Pancreas (tissue), 10 donors: ENCODE measurements around the gene FNDC3B. TPM values are rescaled to one million over a fixed set of nuclear protein-coding genes. Genes with fewer than 3 reads are reported as not detected.
"Not testable (repeated sequence)": the region's sequence is repeated elsewhere in the genome, so short reads cannot be mapped to it uniquely, and the experiment has no call there.

Experiments
- ATAC-seq, 4 donors: fragments of 200-7000 bp; cut with Tn5 transposase; one replicate each; pipeline versions ENCODE4 v1.8.0 to v1.9.1; 2020; ENCODE audit warnings: mild to moderate bottlenecking in 4 of 4, moderate library complexity in 4 of 4
- DNase-seq, 6 donors: peaks; one replicate each; pipeline ENCODE4 v3.0.0-alpha.2; 2020
- FAIRE-seq: peaks from 2 replicates; lab custom pipeline; 2012; peaks lifted over from hg19 to GRCh38; lab: Jason Lieb, UNC
- H3K27ac ChIP-seq, 4 donors: fragments of 200-600 bp; sonication (generic); 1 replicate in 3 of 4; 2 replicates in 1 of 4; pipeline versions ENCODE4 v1.5.0 to v1.8.0; 2020
- H3K27me3 ChIP-seq, 4 donors: fragments of 200-600 bp; one replicate each; pipeline ENCODE4 v1.8.0; 2021
- H3K36me3 ChIP-seq, 3 donors: fragments of 200-600 bp; sonication (generic) in 1 of 3; one replicate each; pipeline versions ENCODE4 v1.5.0 to v1.8.0; 2020 to 2021
- H3K4me1 ChIP-seq, 3 donors: fragments of 200-600 bp; one replicate each; pipeline ENCODE4 v1.8.0; 2021
- H3K4me3 ChIP-seq, 4 donors: fragments of 200-600 bp; sonication (generic) in 2 of 4; one replicate each; pipeline versions ENCODE4 v1.5.0 to v1.8.0; 2020 to 2021
- H3K9me3 ChIP-seq, 4 donors: fragments of 200-600 bp; one replicate each; pipeline ENCODE4 v1.8.0; 2021
- CTCF ChIP-seq, 4 donors: fragments of 200-600 bp; sonication (generic) in 3 of 4; IDR thresholded peaks; one replicate each; pipeline versions ENCODE4 v1.5.0 to v1.8.0; 2021; ENCODE audit warnings: antibody characterized with exemption in 4 of 4
- WGBS, 2 donors: extraction: QIAGEN DNeasy Blood & Tissue Kit; methylation state at CpG; one replicate each; pipeline ENCODE4 v1.1.7; 2013; 5-methylcytosine and 5-hydroxymethylcytosine counted together
- intact Hi-C, 3 donors: fragments of 100-400 bp; cut with DNase I; formaldehyde crosslinking; loops; one replicate each; pipeline versions ENCODE4 v1.11.1 to v1.14.2; 2022
- polyA plus RNA-seq, 2 donors: library from polyadenylated mRNA; stranded (reverse); fragments of 200-250 nt; gene quantifications; one replicate each; pipeline ENCODE4 v1.2.3, GENCODE V29; 2013
- total RNA-seq, 6 donors: library from RNA; stranded (reverse); fragmentation: NEBNext Ultra II Directional in 4 of 6; extraction: Animal tissue kit (Norgen Biotek cat#: 25700) in 4 of 6; gene quantifications; one replicate each; pipeline versions ENCODE4 v1.2.1 to v1.2.4, GENCODE V29; 2021 to 2023
- donor health status: healthy with polysubstance abuse.
- donor health status: DM: no; HTN: no; CAD: no; lungs with moderate emphysema.
- donor health status: DM: no; HTN: no; CAD: no.
- donor health status: control.
- donor health status: control.
- donor health status: Bipolar disorder and iron deficiency.
- donor health status: DM: yes; HTN: yes; CAD: no.
- donor health status: DM: no; HTN: no; CAD: no.
- donor health status: DM: no; HTN: no; CAD: no.
- donor health status: DM: yes; HTN: yes; CAD: no.

FNDC3B gene
- total RNA-seq (100 to 1,000 TPM in 2 of 6 donors, 10 to 100 TPM in 4; 67.5 to 126 (median 79.0) TPM), polyA plus RNA-seq (10 to 100 TPM in 1 of 2 donors, 1 to 10 TPM in 1; 9.3 to 14.6 TPM)

- peak; percentile 60 for FAIRE-seq
- DNase-seq, result peak; percentile 90 to 95 (median 93)
- peak; percentile 74 to 89 (median 82) for ATAC-seq
- no peak for TF ChIP-seq CTCF (IDR thresholded peaks at IDR 0.05)
- WGBS, 2 donors, result 0 to 1% methylated on average over 59 of the region's 59 CpGs
- Histone ChIP-seq H3K27me3 (no peaks in the 10 kb centered on the region), H3K4me1 (peaks cover 8 to 21% (median 11%) of the 10 kb centered on the region in 3 donors), H3K4me3 (peak within 1 kb of the TSS; percentile 90 to 100 (median 97)), H3K27ac (peak within 1 kb of the TSS; percentile 94 to 100 (median 99)), H3K36me3 (no peaks in the 10 kb centered on the region), H3K9me3 (no peaks in the 10 kb centered on the region)
- intact Hi-C loops, result loop anchor here in 1 of 3 donors (10.0 kb wide), 1 partner anchor 55 kb away; no protein-coding TSS in a partner anchor
Observed at GRCh38 chr3:172039436-172040077, at the start of gene FNDC3B. TSS of gene FNDC3B (plus strand) at chr3:172039578. CDS start at chr3:172112480, 72,902 bp downstream.

DNA sequence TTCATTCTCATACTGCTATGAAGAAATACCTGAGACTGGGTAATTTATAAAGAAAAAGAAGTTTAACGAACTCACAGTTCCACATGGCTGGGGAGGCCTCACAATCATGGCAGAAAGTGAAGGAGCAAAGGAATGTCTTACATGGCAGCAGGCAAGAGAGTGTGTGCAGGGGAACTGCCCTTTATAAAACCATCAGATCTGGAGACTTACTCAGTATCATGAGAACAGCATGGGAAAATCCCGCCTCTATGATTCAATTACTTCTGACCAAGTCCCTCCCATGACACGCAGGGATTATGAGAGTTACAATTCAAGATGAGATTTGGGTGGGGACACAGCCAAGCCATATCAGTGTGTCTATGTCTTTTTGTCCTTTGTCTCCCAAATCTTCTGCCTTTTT, 49.1 kb upstream of the FNDC3B start:
- H3K27ac ChIP-seq, H3K27me3 ChIP-seq, FAIRE-seq, H3K4me1 ChIP-seq, H3K36me3 ChIP-seq, ATAC-seq, H3K4me3 ChIP-seq, intact Hi-C loops, H3K9me3 ChIP-seq, DNase-seq: not testable (repeated sequence)
- 98% methylated on average over 3 of the region's 3 CpGs for WGBS, 2 donors

- H3K4me3 ChIP-seq, result no peak overlapping the region
- no peaks in the 10 kb centered on the region for H3K36me3 ChIP-seq
- intact Hi-C loops, result no loop called here
- no peaks in the 10 kb centered on the region for H3K9me3 ChIP-seq
- DNase-seq, result no peak
- no peak for ATAC-seq
- no peaks in the 10 kb centered on the region for H3K4me1 ChIP-seq
- WGBS, 2 donors, result 71 to 72% methylated on average over 3 of the region's 3 CpGs
- FAIRE-seq, result no peak
- no peaks in the 10 kb centered on the region for H3K27me3 ChIP-seq
- TF ChIP-seq CTCF (IDR thresholded peaks at IDR 0.05), result no peak
- H3K27ac ChIP-seq, result no peak overlapping the region
Observed at GRCh38 chr3:171991166-171991565, 48.2 kb upstream of the FNDC3B start.

GRCh38 chr3:171994646-171995428, 44.5 kb upstream of the FNDC3B start:
- DNase-seq (no peak), FAIRE-seq (no peak), ATAC-seq (no peak)
- 61 to 63% methylated on average over 3 of the region's 3 CpGs for WGBS, 2 donors
- Histone ChIP-seq H3K4me3 (no peak overlapping the region), H3K9me3 (no peaks in the 10 kb centered on the region), H3K4me1 (no peaks in the 10 kb centered on the region), H3K36me3 (no peaks in the 10 kb centered on the region), H3K27me3 (no peaks in the 10 kb centered on the region), H3K27ac (no peak overlapping the region)
- intact Hi-C loops, result no loop called here
- no peak for TF ChIP-seq CTCF (IDR thresholded peaks at IDR 0.05)

DNA sequence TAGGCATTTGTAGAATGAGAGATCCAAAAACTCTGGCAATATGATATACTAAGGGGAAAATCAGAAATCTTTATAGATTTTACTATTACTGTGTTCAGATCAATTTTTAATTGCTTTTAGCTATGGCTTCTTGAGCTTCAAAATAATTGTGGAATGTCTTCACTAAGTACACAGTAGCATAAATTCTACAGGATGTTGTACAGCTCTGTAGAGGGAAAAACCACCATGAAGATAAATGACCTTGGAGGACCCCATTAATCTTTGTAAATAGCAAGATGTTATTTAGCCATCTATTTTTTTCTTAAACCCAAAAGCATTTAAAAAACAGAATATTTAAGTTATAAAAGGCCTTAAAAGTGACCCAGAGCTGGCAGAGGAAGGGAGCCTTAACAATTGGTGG, 43.9 kb upstream of the FNDC3B start:
- no peak for ATAC-seq
- no peaks in the 10 kb centered on the region for H3K27me3 ChIP-seq
- FAIRE-seq, result no peak
- intact Hi-C loops, result no loop called here
- H3K36me3 ChIP-seq, result no peaks in the 10 kb centered on the region
- no peak for DNase-seq
- no peak for TF ChIP-seq CTCF (IDR thresholded peaks at IDR 0.05)
- H3K4me3 ChIP-seq, result no peak overlapping the region
- H3K9me3 ChIP-seq, result no peaks in the 10 kb centered on the region
- no peaks in the 10 kb centered on the region for H3K4me1 ChIP-seq
- no peak overlapping the region for H3K27ac ChIP-seq
